SK-N-SH treated with all-trans-retinoic acid at 6 μM for 48 hours (cell line): Measurements from ENCODE around the gene ARHGAP22.

Source experiments
- ATAC-seq: fragments of 200-7000 bp; cut with Tn5 transposase; 3 replicates; pipeline ENCODE4 v1.9.1; 2020; ENCODE audit warnings: mild to moderate bottlenecking, moderate library complexity
- ARNTL ChIP-seq: fragments of 450-650 bp; formaldehyde crosslinking; IDR thresholded peaks from 2 replicates; pipeline ENCODE4 v1.5.0; 2020; ENCODE audit warnings: low read depth, mild to moderate bottlenecking, moderate library complexity, borderline replicate concordance
- BACH2 ChIP-seq: fragments of 250-450 bp; sonication (Bioruptor Pico); IDR thresholded peaks from 2 replicates; pipeline ENCODE4 v1.9.0; 2021; ENCODE audit warnings: mild to moderate bottlenecking, borderline replicate concordance
- CSDC2 ChIP-seq: fragments of 250-450 bp; sonication (Bioruptor Pico); IDR thresholded peaks from 2 replicates; pipeline ENCODE4 v1.5.0; 2020; ENCODE audit warnings: mild to moderate bottlenecking, moderate library complexity
- GLIS3 ChIP-seq: fragments of 250-450 bp; sonication (Bioruptor Pico); IDR thresholded peaks from 2 replicates; pipeline ENCODE4 v1.5.0; 2020; ENCODE audit warnings: mild to moderate bottlenecking, moderate library complexity
- OSR1 ChIP-seq: fragments of 250-450 bp; sonication (Bioruptor Pico); IDR thresholded peaks from 2 replicates; pipeline ENCODE4 v1.8.0; 2022; ENCODE audit warnings: moderate library complexity, mild to moderate bottlenecking, inconsistent platforms
- PPARA ChIP-seq: fragments of 250-450 bp; sonication (Bioruptor Pico); IDR thresholded peaks from 2 replicates; pipeline ENCODE4 v1.5.0; 2020; ENCODE audit warnings: mild to moderate bottlenecking, borderline replicate concordance
- RARB ChIP-seq: fragments of 250-450 bp; sonication (Bioruptor Pico); IDR thresholded peaks from 2 replicates; pipeline ENCODE4 v1.8.0; 2021; ENCODE audit warnings: mild to moderate bottlenecking, moderate library complexity
- SNAI2 ChIP-seq: fragments of 250-450 bp; sonication (Bioruptor Pico); IDR thresholded peaks from 2 replicates; pipeline ENCODE4 v1.5.0; 2020; ENCODE audit warnings: mild to moderate bottlenecking, moderate library complexity
- TCF4 ChIP-seq: fragments of 250-450 bp; sonication (Bioruptor Pico); IDR thresholded peaks from 2 replicates; pipeline ENCODE4 v1.8.0; 2021; ENCODE audit warnings: mild to moderate bottlenecking, moderate library complexity, borderline replicate concordance
- ZC3H10 ChIP-seq: fragments of 250-450 bp; sonication (Bioruptor Pico); IDR thresholded peaks from 2 replicates; pipeline ENCODE4 v1.5.1; 2021; ENCODE audit warnings: mild to moderate bottlenecking, moderate library complexity
- ZFP3 ChIP-seq: fragments of 250-450 bp; sonication (Bioruptor Pico); IDR thresholded peaks from 2 replicates; pipeline ENCODE4 v1.5.0; 2020; ENCODE audit warnings: mild to moderate bottlenecking, moderate library complexity
- ZFP30 ChIP-seq: fragments of 450-650 bp; formaldehyde crosslinking; IDR thresholded peaks from 2 replicates; pipeline ENCODE4 v1.5.0; 2022; ENCODE audit warnings: mild to moderate bottlenecking, moderate library complexity
- ZNF565 ChIP-seq: fragments of 450-650 bp; formaldehyde crosslinking; conservative IDR thresholded peaks from 2 replicates; pipeline ENCODE4 v1.5.0; 2020; ENCODE audit warnings: low read depth, mild to moderate bottlenecking, moderate library complexity
- ZNF70 ChIP-seq: fragments of 450-650 bp; formaldehyde crosslinking; IDR thresholded peaks from 2 replicates; pipeline ENCODE4 v1.5.0; 2020; ENCODE audit warnings: mild to moderate bottlenecking, moderate library complexity
- ZNF8 ChIP-seq: fragments of 450-650 bp; formaldehyde crosslinking; IDR thresholded peaks from 2 replicates; pipeline ENCODE4 v1.5.0; 2020; ENCODE audit warnings: mild to moderate bottlenecking, moderate library complexity
- TF ChIP-seq, protein P1 (sequence below): fragments of 250-450 bp; sonication (Bioruptor Pico); IDR thresholded peaks from 2 replicates; pipeline ENCODE4 v1.8.0; 2020; ENCODE audit warnings: mild to moderate bottlenecking, moderate library complexity, borderline replicate concordance
- TF ChIP-seq, protein P2 (sequence below): fragments of 250-450 bp; sonication (Bioruptor Pico); IDR thresholded peaks from 2 replicates; pipeline ENCODE4 v1.5.0; 2020; ENCODE audit warnings: mild to moderate bottlenecking, moderate library complexity
- TF ChIP-seq, protein P3 (sequence below): fragments of 250-450 bp; sonication (Bioruptor Pico); IDR thresholded peaks from 2 replicates; pipeline ENCODE4 v1.5.1; 2020; ENCODE audit warnings: low read depth, mild to moderate bottlenecking, moderate library complexity
- TF ChIP-seq, protein P4 (sequence below): fragments of 250-450 bp; sonication (Bioruptor Pico); IDR thresholded peaks from 2 replicates; pipeline ENCODE4 v1.8.0; 2021; ENCODE audit warnings: low read depth, mild to moderate bottlenecking, moderate library complexity, borderline replicate concordance

ARHGAP22 gene

DNA sequence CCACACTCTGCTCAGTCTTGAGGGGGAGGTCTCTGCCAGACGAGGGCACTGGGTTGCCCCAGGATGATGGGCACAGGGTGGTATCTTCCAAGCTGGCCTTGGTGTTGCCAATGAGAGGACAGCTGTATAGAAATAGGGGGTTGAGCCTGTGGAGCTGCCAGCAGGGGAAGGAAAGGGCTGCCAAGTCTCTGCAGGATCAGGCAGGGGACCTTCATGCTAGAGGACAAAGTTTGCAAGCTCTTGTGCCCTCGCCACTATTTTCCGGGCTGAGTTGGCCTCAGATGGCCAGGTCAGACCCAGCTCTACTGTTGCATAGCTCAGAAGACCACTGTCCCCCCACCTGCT, 68.7 kb downstream of the ARHGAP22 start (continued):
- TF ChIP-seq, protein P1, sequence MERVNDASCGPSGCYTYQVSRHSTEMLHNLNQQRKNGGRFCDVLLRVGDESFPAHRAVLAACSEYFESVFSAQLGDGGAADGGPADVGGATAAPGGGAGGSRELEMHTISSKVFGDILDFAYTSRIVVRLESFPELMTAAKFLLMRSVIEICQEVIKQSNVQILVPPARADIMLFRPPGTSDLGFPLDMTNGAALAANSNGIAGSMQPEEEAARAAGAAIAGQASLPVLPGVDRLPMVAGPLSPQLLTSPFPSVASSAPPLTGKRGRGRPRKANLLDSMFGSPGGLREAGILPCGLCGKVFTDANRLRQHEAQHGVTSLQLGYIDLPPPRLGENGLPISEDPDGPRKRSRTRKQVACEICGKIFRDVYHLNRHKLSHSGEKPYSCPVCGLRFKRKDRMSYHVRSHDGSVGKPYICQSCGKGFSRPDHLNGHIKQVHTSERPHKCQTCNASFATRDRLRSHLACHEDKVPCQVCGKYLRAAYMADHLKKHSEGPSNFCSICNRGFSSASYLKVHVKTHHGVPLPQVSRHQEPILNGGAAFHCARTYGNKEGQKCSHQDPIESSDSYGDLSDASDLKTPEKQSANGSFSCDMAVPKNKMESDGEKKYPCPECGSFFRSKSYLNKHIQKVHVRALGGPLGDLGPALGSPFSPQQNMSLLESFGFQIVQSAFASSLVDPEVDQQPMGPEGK (CRISPR knock-in tag): no peak
- TF ChIP-seq RARB (CRISPR knock-in tag): no peak
- TF ChIP-seq GLIS3 (CRISPR knock-in tag): no peak
- TF ChIP-seq ZNF70: no peak
- no peak for TF ChIP-seq PPARA (CRISPR knock-in tag)
- TF ChIP-seq ZNF565 (CRISPR knock-in tag): no peak
- TF ChIP-seq, all 23 proteins: peak for 0

DNA sequence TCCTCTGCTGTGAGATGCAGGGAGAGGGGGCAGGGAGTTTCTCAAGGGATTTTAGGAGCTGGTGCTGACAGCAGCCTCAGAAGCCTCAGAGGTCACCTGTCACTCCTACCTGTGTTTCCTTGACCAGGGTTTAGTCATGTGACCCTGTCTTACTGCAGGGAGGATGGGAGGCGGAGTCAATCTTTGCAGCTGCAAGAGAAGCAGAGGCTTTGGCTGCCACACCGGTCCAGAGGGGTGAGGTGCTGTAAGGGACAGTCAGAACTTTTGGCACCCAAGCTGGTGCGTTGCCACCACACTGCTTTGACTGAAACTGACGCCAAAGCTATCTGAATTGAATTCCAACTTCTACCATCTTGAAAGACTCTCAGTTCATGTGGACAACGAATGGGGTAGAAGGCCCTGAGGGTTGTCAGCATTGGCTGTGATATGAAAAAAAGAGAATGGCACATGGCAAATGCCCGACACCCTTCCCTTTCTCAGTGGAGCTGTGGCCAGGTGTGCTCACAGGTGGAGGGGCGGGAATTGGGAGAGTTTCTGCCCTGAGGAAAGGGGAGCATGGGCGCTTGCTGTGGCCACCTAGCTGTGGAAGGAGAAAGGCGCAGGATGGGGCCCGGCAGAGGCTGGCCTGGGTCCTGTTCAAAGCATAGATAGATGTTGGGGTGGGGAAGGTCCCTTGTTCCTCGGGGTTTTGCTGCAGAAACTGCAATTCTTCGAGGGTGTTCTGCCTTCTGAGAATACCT, 69.3 kb downstream of the ARHGAP22 start:
- TF ChIP-seq ZFP3 (CRISPR knock-in tag): no peak
- no peak for TF ChIP-seq PPARA (CRISPR knock-in tag)
- no peak for TF ChIP-seq TCF4 (CRISPR knock-in tag)
- TF ChIP-seq ZC3H10 (CRISPR knock-in tag): no peak
- no peak for TF ChIP-seq ZNF70
- TF ChIP-seq BACH2 (CRISPR knock-in tag): no peak
- no peak for TF ChIP-seq RARB (CRISPR knock-in tag)
- ATAC-seq: no peak

DNA sequence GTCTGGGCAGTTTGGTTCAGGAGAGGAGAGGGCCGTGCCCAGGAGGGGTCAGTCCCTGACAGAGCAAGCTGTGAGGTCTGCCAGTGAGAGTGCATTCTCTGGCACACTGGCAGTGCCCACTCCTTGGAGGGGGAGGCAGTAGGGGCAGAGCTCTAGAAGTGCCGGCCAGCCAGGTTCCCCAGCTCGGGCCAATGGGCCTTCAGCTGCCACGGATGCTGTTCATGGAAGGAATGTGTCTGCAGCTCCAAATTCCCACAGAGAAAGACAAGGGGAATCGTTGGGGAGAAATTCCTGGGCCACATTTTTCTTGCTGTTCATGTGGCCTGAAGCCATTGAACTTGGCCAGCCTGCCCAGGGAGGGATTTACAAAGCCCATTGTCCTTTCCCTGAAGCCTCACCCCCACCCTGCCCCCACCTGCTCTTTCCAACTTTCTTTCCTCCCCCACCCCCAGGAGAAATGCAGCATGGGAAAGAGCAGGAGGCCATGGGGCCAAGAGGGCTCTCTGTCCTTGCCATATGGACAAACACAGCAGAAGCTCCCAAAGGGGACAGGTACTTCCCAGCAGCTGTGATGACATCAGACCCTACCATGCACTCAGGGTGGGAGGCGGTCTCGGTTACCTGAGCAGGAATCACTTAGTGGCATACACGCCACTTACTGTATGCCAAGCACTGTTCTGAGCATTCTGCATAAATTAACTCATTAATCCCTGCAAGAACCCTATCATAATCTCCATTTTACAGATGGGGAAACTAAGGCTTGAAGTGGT, 70.7 kb downstream of the ARHGAP22 start:
- TF ChIP-seq SNAI2 (CRISPR knock-in tag) (no peak), ARNTL (CRISPR knock-in tag) (no peak), TCF4 (CRISPR knock-in tag) (no peak)
- TF ChIP-seq, protein P2, sequence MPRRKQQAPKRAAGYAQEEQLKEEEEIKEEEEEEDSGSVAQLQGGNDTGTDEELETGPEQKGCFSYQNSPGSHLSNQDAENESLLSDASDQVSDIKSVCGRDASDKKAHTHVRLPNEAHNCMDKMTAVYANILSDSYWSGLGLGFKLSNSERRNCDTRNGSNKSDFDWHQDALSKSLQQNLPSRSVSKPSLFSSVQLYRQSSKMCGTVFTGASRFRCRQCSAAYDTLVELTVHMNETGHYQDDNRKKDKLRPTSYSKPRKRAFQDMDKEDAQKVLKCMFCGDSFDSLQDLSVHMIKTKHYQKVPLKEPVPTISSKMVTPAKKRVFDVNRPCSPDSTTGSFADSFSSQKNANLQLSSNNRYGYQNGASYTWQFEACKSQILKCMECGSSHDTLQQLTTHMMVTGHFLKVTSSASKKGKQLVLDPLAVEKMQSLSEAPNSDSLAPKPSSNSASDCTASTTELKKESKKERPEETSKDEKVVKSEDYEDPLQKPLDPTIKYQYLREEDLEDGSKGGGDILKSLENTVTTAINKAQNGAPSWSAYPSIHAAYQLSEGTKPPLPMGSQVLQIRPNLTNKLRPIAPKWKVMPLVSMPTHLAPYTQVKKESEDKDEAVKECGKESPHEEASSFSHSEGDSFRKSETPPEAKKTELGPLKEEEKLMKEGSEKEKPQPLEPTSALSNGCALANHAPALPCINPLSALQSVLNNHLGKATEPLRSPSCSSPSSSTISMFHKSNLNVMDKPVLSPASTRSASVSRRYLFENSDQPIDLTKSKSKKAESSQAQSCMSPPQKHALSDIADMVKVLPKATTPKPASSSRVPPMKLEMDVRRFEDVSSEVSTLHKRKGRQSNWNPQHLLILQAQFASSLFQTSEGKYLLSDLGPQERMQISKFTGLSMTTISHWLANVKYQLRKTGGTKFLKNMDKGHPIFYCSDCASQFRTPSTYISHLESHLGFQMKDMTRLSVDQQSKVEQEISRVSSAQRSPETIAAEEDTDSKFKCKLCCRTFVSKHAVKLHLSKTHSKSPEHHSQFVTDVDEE (CRISPR knock-in tag): no peak
- peak; percentile 39 for ATAC-seq

DNA sequence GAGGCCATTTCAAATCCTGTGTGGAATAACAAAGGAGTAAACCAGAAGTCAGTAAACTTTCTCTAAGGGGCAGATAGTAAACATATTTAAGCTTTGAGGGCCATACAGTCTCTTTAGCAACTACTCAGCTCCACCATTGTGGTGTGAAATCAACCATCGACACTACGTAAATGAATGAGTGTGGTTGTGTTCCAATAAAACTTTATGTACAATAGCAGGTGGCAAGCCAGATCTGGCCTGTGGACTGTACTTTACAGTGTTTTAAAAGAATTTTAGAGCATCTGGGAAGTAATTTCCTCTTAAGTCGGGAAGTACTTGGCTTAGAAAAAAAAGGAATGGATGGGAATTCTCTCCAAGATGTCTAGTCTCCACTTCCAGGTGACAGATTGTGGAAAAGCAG, 71.3 kb downstream of the ARHGAP22 start:
- TF ChIP-seq, protein P3, sequence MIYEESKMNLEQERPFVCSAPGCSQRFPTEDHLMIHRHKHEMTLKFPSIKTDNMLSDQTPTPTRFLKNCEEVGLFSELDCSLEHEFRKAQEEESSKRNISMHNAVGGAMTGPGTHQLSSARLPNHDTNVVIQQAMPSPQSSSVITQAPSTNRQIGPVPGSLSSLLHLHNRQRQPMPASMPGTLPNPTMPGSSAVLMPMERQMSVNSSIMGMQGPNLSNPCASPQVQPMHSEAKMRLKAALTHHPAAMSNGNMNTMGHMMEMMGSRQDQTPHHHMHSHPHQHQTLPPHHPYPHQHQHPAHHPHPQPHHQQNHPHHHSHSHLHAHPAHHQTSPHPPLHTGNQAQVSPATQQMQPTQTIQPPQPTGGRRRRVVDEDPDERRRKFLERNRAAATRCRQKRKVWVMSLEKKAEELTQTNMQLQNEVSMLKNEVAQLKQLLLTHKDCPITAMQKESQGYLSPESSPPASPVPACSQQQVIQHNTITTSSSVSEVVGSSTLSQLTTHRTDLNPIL (CRISPR knock-in tag): no peak
- TF ChIP-seq GLIS3 (CRISPR knock-in tag) (no peak), ZNF70 (no peak), OSR1 (CRISPR knock-in tag) (no peak), PPARA (CRISPR knock-in tag) (no peak), ZNF8 (CRISPR knock-in tag) (no peak), ARNTL (CRISPR knock-in tag) (no peak), SNAI2 (CRISPR knock-in tag) (no peak), ZNF565 (CRISPR knock-in tag) (no peak), BACH2 (CRISPR knock-in tag) (no peak)
- no peak for ATAC-seq

DNA sequence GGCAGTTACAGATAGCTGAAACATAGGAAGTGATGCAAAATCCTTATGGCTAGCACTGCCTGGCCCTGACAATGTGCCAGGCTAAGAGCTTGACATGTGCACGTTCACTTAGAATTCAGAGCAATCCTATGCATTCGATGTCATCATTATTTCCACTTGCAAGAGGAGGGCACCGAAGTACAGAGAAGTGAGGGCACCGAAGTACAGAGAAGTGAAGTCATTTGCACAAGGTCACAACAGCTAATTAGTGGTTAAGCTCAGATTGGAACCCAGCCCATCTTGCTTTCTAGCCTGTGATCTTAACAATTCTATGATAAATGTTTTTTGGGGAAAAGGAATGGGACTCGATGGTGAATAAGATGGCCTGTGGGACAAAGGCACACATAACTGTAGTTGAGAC, 73.4 kb downstream of the ARHGAP22 start:
- ATAC-seq: no peak
- TF ChIP-seq ZFP3 (CRISPR knock-in tag) (no peak), BACH2 (CRISPR knock-in tag) (no peak), ZNF8 (CRISPR knock-in tag) (no peak), SNAI2 (CRISPR knock-in tag) (no peak), GLIS3 (CRISPR knock-in tag) (no peak), ZFP30 (CRISPR knock-in tag) (no peak), ZC3H10 (CRISPR knock-in tag) (no peak), CSDC2 (CRISPR knock-in tag) (no peak), PPARA (CRISPR knock-in tag) (no peak)
- TF ChIP-seq, protein P1 (CRISPR knock-in tag): no peak
- TF ChIP-seq, protein P4, sequence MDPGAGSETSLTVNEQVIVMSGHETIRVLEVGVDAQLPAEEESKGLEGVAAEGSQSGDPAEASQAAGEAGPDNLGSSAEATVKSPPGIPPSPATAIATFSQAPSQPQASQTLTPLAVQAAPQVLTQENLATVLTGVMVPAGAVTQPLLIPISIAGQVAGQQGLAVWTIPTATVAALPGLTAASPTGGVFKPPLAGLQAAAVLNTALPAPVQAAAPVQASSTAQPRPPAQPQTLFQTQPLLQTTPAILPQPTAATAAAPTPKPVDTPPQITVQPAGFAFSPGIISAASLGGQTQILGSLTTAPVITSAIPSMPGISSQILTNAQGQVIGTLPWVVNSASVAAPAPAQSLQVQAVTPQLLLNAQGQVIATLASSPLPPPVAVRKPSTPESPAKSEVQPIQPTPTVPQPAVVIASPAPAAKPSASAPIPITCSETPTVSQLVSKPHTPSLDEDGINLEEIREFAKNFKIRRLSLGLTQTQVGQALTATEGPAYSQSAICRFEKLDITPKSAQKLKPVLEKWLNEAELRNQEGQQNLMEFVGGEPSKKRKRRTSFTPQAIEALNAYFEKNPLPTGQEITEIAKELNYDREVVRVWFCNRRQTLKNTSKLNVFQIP: no peak
- TF ChIP-seq, protein P3 (CRISPR knock-in tag): no peak
